ENCODE measurements around the gene DPH1.

GRCh38 chr17:2035541-2036488 lies 5.9 kb downstream of the DPH1 start:
- TF ChIP-seq EZH2 (IDR thresholded peaks at IDR 0.05; ENCODE audit: low read length, missing control alignments): no peak
- no peak for TF ChIP-seq CTCF (conservative IDR thresholded peaks at IDR 0.05 in 1 of 2, IDR thresholded peaks at IDR 0.05 in 1 of 2; ENCODE audit: low read depth in 1 of 2, low read length in 2 of 2)

Measured in fibroblast of lung (primary cell).